ENCODE data around the gene GRIP2. TPM values are rescaled to one million over a fixed set of nuclear protein-coding genes. Genes with fewer than 3 reads are reported as not detected.

The GRIP2 gene
- total RNA-seq, 1 donor from 2014 or later, result not detected

DNA sequence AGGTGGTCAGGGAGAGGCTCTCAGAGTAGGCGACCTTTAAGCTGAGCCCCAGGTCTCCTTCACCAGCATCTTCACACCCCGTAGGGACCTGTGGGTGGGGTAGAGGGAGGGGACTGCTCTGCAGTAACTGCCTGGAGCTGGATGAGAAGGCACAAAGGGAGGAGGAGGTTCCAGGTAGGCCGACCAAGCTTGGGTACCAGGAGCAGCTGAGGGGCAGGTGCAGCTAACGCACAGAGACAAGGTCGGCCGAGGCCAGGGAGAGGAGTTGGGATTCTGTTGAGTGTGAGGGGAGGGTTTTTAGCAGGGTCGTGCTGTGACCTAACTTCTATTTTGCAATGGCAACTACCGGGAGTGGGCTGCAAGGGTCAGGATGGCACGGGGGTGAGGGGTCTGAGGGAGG is 5.9 kb upstream of the GRIP2 start:
- Histone ChIP-seq H3K4me3 (ENCODE audit: low read depth, low read length) (no peak overlapping the region), H3K36me3 (ENCODE audit: control insufficient read depth, insufficient read depth, low read length) (no peaks in the 10 kb centered on the region), H3K27me3 (ENCODE audit: control insufficient read depth, insufficient read depth, low read length) (peaks cover 43% of the 10 kb centered on the region)
- no peak for DNase-seq (ENCODE audit: low read depth)
- TF ChIP-seq, protein P1, sequence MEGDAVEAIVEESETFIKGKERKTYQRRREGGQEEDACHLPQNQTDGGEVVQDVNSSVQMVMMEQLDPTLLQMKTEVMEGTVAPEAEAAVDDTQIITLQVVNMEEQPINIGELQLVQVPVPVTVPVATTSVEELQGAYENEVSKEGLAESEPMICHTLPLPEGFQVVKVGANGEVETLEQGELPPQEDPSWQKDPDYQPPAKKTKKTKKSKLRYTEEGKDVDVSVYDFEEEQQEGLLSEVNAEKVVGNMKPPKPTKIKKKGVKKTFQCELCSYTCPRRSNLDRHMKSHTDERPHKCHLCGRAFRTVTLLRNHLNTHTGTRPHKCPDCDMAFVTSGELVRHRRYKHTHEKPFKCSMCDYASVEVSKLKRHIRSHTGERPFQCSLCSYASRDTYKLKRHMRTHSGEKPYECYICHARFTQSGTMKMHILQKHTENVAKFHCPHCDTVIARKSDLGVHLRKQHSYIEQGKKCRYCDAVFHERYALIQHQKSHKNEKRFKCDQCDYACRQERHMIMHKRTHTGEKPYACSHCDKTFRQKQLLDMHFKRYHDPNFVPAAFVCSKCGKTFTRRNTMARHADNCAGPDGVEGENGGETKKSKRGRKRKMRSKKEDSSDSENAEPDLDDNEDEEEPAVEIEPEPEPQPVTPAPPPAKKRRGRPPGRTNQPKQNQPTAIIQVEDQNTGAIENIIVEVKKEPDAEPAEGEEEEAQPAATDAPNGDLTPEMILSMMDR (IDR thresholded peaks at IDR 0.05; ENCODE audit: insufficient read depth, low read length, poor library complexity, severe bottlenecking), result no peak

- no peaks in the 10 kb centered on the region for H3K36me3 ChIP-seq (ENCODE audit: control insufficient read depth, insufficient read depth, low read length)
- TF ChIP-seq, protein P1 (IDR thresholded peaks at IDR 0.05; ENCODE audit: insufficient read depth, low read length, poor library complexity, severe bottlenecking), result no peak
- no peak for DNase-seq (ENCODE audit: low read depth)
- H3K27me3 ChIP-seq (ENCODE audit: control insufficient read depth, insufficient read depth, low read length), result peaks cover 46% of the 10 kb centered on the region
- H3K4me3 ChIP-seq (ENCODE audit: low read depth, low read length), result no peak overlapping the region
Observed at GRCh38 chr3:14545251-14545635, 5.1 kb upstream of the GRIP2 start.

GRCh38 chr3:14544282-14545250 is 4.4 kb upstream of the GRIP2 start:
- Histone ChIP-seq H3K4me3 (ENCODE audit: low read depth, low read length) (no peak overlapping the region), H3K36me3 (ENCODE audit: control insufficient read depth, insufficient read depth, low read length) (no peaks in the 10 kb centered on the region), H3K27me3 (ENCODE audit: control insufficient read depth, insufficient read depth, low read length) (peaks cover 53% of the 10 kb centered on the region)
- DNase-seq (ENCODE audit: low read depth), result no peak
- TF ChIP-seq, protein P1 (IDR thresholded peaks at IDR 0.05; ENCODE audit: insufficient read depth, low read length, poor library complexity, severe bottlenecking), result no peak

- TF ChIP-seq, protein P1 (IDR thresholded peaks at IDR 0.05; ENCODE audit: insufficient read depth, low read length, poor library complexity, severe bottlenecking), result no peak
- peaks cover 46% of the 10 kb centered on the region for H3K27me3 ChIP-seq (ENCODE audit: control insufficient read depth, insufficient read depth, low read length)
- DNase-seq (ENCODE audit: low read depth), result no peak
Observed at GRCh38 chr3:14543446-14543845, 3.3 kb upstream of the GRIP2 start.

GRCh38 chr3:14542656-14543055 is 2.5 kb upstream of the GRIP2 start:
- Histone ChIP-seq H3K36me3 (ENCODE audit: control insufficient read depth, insufficient read depth, low read length) (no peaks in the 10 kb centered on the region), H3K27me3 (ENCODE audit: control insufficient read depth, insufficient read depth, low read length) (peaks cover 39% of the 10 kb centered on the region), H3K4me3 (ENCODE audit: low read depth, low read length) (no peak overlapping the region)
- TF ChIP-seq, protein P1 (IDR thresholded peaks at IDR 0.05; ENCODE audit: insufficient read depth, low read length, poor library complexity, severe bottlenecking), result no peak
- DNase-seq (ENCODE audit: low read depth), result no peak

More at GRCh38 chr3:14543446-14543845, 3.3 kb upstream of the GRIP2 start:
- H3K36me3 ChIP-seq (ENCODE audit: control insufficient read depth, insufficient read depth, low read length), result no peaks in the 10 kb centered on the region
- H3K4me3 ChIP-seq (ENCODE audit: low read depth, low read length), result no peak overlapping the region

Measured in kidney epithelial cell (primary cell).